ENCODE results near the gene FKBP4.

FKBP4 gene

GRCh38 chr12:2829275-2829674 lies 34.5 kb downstream of the FKBP4 start:
- no peak for TF ChIP-seq CTCF (conservative IDR thresholded peaks at IDR 0.05)
- no peak for TF ChIP-seq ZFX (IDR thresholded peaks at IDR 0.05)
- H3K27ac ChIP-seq, result no peak overlapping the region

- no peak for TF ChIP-seq ZFX (IDR thresholded peaks at IDR 0.05)
Measured at GRCh38 chr12:2832550-2833127, 37.9 kb downstream of the FKBP4 start.

GRCh38 chr12:2833327-2833726 lies 38.6 kb downstream of the FKBP4 start:
- no peak overlapping the region for H3K27ac ChIP-seq
- TF ChIP-seq ZFX (IDR thresholded peaks at IDR 0.05), result no peak

More at GRCh38 chr12:2832550-2833127, 37.9 kb downstream of the FKBP4 start:
- H3K27ac ChIP-seq, result no peak overlapping the region

GRCh38 chr12:2833810-2834209 lies 39.0 kb downstream of the FKBP4 start:
- TF ChIP-seq ZFX (IDR thresholded peaks at IDR 0.05) (no peak), CTCF (conservative IDR thresholded peaks at IDR 0.05) (no peak)
- no peak overlapping the region for H3K27ac ChIP-seq

GRCh38 chr12:2834581-2835491 lies 40.1 kb downstream of the FKBP4 start, which contains the start of gene NRIP2:
Gene NRIP2, minus strand, starts transcription at chr12:2835035. Its CDS starts 52 bp downstream, at chr12:2834983.
- TF ChIP-seq CTCF (conservative IDR thresholded peaks at IDR 0.05) (no peak), ZFX (IDR thresholded peaks at IDR 0.05) (no peak)
- no peak within 1 kb of the TSS for H3K27ac ChIP-seq

- TF ChIP-seq CTCF (conservative IDR thresholded peaks at IDR 0.05) (no peak), ZFX (IDR thresholded peaks at IDR 0.05) (no peak)
- H3K27ac ChIP-seq, result no peak overlapping the region
Measured at GRCh38 chr12:2835691-2836403, 41.1 kb downstream of the FKBP4 start.

GRCh38 chr12:2836574-2836973 lies 41.8 kb downstream of the FKBP4 start:
- no peak overlapping the region for H3K27ac ChIP-seq
- TF ChIP-seq ZFX (IDR thresholded peaks at IDR 0.05) (no peak), CTCF (conservative IDR thresholded peaks at IDR 0.05) (no peak)

- TF ChIP-seq ZFX (IDR thresholded peaks at IDR 0.05), result no peak
- no peak for TF ChIP-seq CTCF (conservative IDR thresholded peaks at IDR 0.05)
- H3K27ac ChIP-seq, result no peak overlapping the region
Measured at GRCh38 chr12:2841056-2841650, 46.4 kb downstream of the FKBP4 start.
